Type B pancreatic cell (in vitro differentiated cells): Measurements from ENCODE around the gene APOB. TPM values are rescaled to one million over a fixed set of nuclear protein-coding genes. Genes with fewer than 3 reads are reported as not detected.
A peak's percentile ranks its signal among the peaks of the same experiment; 100 is the strongest.

Source experiments
- DNase-seq: peaks from one replicate; pipeline ENCODE4 v3.0.0; 2021; ENCODE audit warnings: mixed read lengths; ENCODE audit not compliant: unreplicated experiment; ENCODE audit errors: extremely low spot score
- H3K27ac Mint-ChIP-seq: 2 replicates; pipeline ENCODE4 v1.8.0; 2021; ENCODE audit warnings: mild to moderate bottlenecking, mixed read lengths
- H3K27me3 Mint-ChIP-seq: 2 replicates; pipeline ENCODE4 v1.8.0; 2021; ENCODE audit warnings: mixed read lengths
- H3K36me3 Mint-ChIP-seq: 2 replicates; pipeline ENCODE4 v1.8.0; 2021; ENCODE audit warnings: mixed read lengths
- H3K4me1 Mint-ChIP-seq: one replicate; pipeline ENCODE4 v1.8.0; 2021; ENCODE audit warnings: mixed read lengths; ENCODE audit not compliant: unreplicated experiment
- H3K4me3 Mint-ChIP-seq: 2 replicates; pipeline ENCODE4 v1.8.0; 2021; ENCODE audit warnings: mild to moderate bottlenecking, mixed read lengths
- H3K9me3 Mint-ChIP-seq: 2 replicates; pipeline ENCODE4 v1.8.0; 2021; ENCODE audit warnings: mixed read lengths
- total RNA-seq: library from RNA; stranded (reverse); gene quantifications from 2 replicates; pipeline ENCODE4 v1.2.1, GENCODE V29; 2021; ENCODE audit warnings: low replicate concordance
- TF ChIP-seq, protein P1 (sequence below): fragments of 200-600 bp; sonication (generic); conservative IDR thresholded peaks from 2 replicates; pipeline ENCODE4 v1.5.0; 2021; ENCODE audit warnings: antibody characterized with exemption, mild to moderate bottlenecking

The APOB gene
- total RNA-seq, 1 donor from 2014 or later = 19.6 TPM

DNA sequence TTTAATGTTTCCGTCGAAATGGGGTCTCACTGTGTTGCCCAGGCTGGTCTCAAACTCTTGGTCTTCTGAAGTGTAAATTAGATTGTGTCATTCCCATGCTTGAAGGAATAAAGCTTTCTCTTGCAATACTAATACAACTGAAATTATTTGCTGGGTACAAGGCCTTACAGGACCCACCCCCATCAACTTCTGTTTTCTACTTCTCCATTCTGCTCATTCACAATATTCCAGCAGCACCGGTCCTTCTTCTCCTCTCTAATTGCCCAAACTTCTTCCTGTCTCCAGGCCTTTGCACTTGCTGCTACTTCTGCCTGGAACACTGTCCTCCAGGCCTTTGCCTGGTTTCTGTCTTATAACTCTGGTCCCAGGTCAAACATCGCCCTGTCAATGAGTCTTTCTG, 73.8 kb downstream of the APOB start:
- H3K4me1 Mint-ChIP-seq = peaks cover 17% of the 10 kb centered on the region
- peak overlapping the region; percentile 4 for H3K27ac Mint-ChIP-seq
- no peak for DNase-seq
- H3K4me3 Mint-ChIP-seq = no peak overlapping the region
- H3K36me3 Mint-ChIP-seq = no peaks in the 10 kb centered on the region
- TF ChIP-seq, protein P1, sequence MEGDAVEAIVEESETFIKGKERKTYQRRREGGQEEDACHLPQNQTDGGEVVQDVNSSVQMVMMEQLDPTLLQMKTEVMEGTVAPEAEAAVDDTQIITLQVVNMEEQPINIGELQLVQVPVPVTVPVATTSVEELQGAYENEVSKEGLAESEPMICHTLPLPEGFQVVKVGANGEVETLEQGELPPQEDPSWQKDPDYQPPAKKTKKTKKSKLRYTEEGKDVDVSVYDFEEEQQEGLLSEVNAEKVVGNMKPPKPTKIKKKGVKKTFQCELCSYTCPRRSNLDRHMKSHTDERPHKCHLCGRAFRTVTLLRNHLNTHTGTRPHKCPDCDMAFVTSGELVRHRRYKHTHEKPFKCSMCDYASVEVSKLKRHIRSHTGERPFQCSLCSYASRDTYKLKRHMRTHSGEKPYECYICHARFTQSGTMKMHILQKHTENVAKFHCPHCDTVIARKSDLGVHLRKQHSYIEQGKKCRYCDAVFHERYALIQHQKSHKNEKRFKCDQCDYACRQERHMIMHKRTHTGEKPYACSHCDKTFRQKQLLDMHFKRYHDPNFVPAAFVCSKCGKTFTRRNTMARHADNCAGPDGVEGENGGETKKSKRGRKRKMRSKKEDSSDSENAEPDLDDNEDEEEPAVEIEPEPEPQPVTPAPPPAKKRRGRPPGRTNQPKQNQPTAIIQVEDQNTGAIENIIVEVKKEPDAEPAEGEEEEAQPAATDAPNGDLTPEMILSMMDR = no peak
- H3K9me3 Mint-ChIP-seq = no peaks in the 10 kb centered on the region
- peaks cover 49% of the 10 kb centered on the region for H3K27me3 Mint-ChIP-seq

DNA sequence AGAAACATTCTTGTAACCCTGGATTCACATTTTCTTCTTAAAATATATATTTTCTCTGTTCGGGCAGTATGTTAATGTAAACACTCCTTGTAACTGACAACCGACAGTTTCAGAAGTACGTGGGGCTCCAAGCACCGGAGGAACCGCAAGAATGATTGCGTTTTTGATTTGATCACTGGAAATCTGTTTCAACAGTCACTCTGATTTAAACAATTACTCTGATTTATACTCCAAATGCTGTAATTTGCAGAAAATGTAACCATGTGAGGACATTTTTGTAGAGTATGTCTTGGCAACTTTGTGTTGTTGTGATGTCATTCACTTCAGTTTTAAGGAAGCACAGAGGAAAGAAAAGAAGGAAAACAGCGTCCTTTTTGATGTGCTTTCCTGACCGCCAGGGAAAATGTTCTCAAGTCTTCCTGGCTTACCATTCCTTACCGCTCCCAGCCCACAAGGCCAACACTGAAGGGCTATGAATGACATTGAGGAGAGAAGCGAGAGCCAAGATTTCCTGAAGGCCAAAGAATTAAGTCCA, 77.7 kb downstream of the APOB start:
- peaks cover 56% of the 10 kb centered on the region for H3K27me3 Mint-ChIP-seq
- no peak overlapping the region for H3K27ac Mint-ChIP-seq
- H3K36me3 Mint-ChIP-seq = no peaks in the 10 kb centered on the region

DNA sequence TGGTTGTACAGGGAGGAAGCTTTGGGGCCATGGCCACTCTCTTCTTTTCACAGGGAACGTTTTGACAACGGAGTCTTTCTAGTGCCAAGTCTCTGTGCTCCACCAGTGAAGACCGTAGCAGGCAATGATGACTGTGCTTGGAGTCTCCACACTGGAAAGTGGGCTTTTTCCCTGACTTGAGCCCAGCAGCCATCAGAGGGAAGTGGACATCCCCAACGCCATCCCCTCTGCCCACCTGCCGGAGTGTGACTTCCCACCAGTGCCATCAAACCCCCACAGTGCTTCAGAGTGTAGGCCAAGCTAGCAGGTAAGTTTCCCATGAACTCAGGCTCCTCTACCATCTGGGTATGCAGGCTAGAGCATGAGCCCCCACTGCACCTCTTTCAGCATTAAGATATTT, 78.7 kb downstream of the APOB start:
- Mint-ChIP-seq H3K4me3 (no peak overlapping the region), H3K36me3 (no peaks in the 10 kb centered on the region), H3K27me3 (peaks cover 62% of the 10 kb centered on the region), H3K9me3 (no peaks in the 10 kb centered on the region), H3K4me1 (peaks cover 12% of the 10 kb centered on the region), H3K27ac (no peak overlapping the region)
- TF ChIP-seq, protein P1 = no peak
- no peak for DNase-seq

More for the DNA sequence above, 77.7 kb downstream of the APOB start:
- H3K9me3 Mint-ChIP-seq = no peaks in the 10 kb centered on the region
- DNase-seq = no peak
- peaks cover 17% of the 10 kb centered on the region for H3K4me1 Mint-ChIP-seq
- H3K4me3 Mint-ChIP-seq = no peak overlapping the region
- TF ChIP-seq, protein P1 = no peak

DNA sequence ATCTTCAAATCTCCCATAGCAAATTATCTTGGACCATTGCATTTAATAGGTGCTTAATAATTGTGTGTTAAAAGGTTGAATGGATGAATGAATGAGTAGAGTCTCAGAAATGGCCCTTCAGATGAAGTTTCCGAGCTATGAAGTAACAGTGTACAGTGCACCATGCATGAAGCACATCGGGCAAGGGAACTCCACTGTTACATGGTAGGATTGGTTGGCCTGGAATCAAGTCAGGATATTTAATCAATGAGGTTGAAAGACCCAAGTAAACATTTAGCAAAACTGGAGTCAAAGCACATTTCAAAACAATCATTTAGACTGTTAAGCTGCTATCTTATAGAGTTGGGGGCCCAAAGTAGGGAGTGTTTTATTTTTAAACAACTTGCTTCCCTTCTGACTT, 80.0 kb downstream of the APOB start:
- TF ChIP-seq, protein P1 = no peak
- DNase-seq = no peak

DNA sequence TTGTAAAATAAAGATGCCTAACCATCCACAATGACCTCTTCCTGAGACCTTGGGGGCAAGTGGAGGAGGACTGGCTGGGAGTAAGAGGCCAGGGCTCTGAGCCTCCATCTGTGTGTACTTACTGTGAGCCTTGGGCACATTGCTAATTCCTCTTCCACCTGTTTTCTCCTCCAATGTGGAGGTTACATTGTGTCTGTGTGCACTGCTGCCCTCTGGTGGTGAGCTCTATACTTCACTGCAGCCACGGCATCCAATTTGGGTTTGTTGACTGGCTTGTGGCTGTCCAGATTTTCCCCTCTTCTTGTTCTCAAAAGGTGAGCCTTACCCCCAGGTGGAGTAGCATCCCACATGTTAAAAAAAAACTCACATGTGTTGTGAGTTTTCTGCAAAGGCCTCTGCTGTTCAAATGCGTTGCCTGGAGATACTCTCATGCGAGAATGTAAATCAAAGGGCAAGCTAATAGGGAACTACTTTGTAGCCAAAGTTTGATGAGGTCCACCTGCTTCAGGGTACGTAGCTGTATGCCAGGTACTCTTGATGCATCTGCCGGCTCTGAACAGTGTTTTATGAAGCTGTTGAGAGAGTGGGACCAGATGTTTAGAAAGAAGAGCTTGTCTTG, 80.8 kb downstream of the APOB start:
- H3K4me3 Mint-ChIP-seq = no peak overlapping the region
- H3K27me3 Mint-ChIP-seq = peaks cover 64% of the 10 kb centered on the region
- no peaks in the 10 kb centered on the region for H3K9me3 Mint-ChIP-seq
- TF ChIP-seq, protein P1 = peak; percentile 92
- no peak for DNase-seq
- H3K27ac Mint-ChIP-seq = no peak overlapping the region
- peaks cover 16% of the 10 kb centered on the region for H3K4me1 Mint-ChIP-seq
- no peaks in the 10 kb centered on the region for H3K36me3 Mint-ChIP-seq

More for the DNA sequence above, 80.0 kb downstream of the APOB start:
- Mint-ChIP-seq H3K4me1 (peaks cover 11% of the 10 kb centered on the region), H3K36me3 (no peaks in the 10 kb centered on the region), H3K27ac (no peak overlapping the region), H3K9me3 (no peaks in the 10 kb centered on the region), H3K4me3 (no peak overlapping the region), H3K27me3 (peaks cover 63% of the 10 kb centered on the region)
